ENCODE results near the gene ARHGAP4. TPM values are rescaled to one million over a fixed set of nuclear protein-coding genes. Genes with fewer than 3 reads are reported as not detected.

The ARHGAP4 gene
- total and polyA plus RNA-seq, 5 donors, result 13.4 to 22.9 (median 15.0) TPM

- Histone ChIP-seq H3K27ac (ENCODE audit: low read length) (no peak overlapping the region), H3K27me3 (ENCODE audit: control insufficient read depth, insufficient read depth) (no peaks in the 10 kb centered on the region), H3K9me3 (ENCODE audit: control insufficient read depth, low read length) (no peaks in the 10 kb centered on the region), H3K4me1 (ENCODE audit: control insufficient read depth, insufficient read depth, low read length) (peaks cover 3% of the 10 kb centered on the region), H3K4me3 (ENCODE audit: low read length) (no peak overlapping the region)
- intact Hi-C loops (cut with DNase I), result no loop called here
- WGBS, result 92% methylated on average over 8 of the region's 8 CpGs
- DNase-seq, result peak in 1 of 3 donors; percentile 46
- ATAC-seq, result no peak
Measured at GRCh38 chrX:153931151-153931550, 5.1 kb upstream of the ARHGAP4 start.

- 88% methylated on average over 31 of the region's 31 CpGs for WGBS
- H3K27me3 ChIP-seq (ENCODE audit: control insufficient read depth, insufficient read depth), result no peaks in the 10 kb centered on the region
- intact Hi-C loops (cut with DNase I), result no loop called here
- ATAC-seq, result no peak
- H3K4me1 ChIP-seq (ENCODE audit: control insufficient read depth, insufficient read depth, low read length), result peaks cover 3% of the 10 kb centered on the region
- no peak overlapping the region for H3K27ac ChIP-seq (ENCODE audit: low read length)
- DNase-seq, result peak in 1 of 3 donors; percentile 55
- H3K4me3 ChIP-seq (ENCODE audit: low read length), result no peak overlapping the region
- H3K9me3 ChIP-seq (ENCODE audit: control insufficient read depth, low read length), result no peaks in the 10 kb centered on the region
Measured at GRCh38 chrX:153930011-153930910, 4.2 kb upstream of the ARHGAP4 start.

GRCh38 chrX:153929576-153929975 lies 3.5 kb upstream of the ARHGAP4 start:
- Histone ChIP-seq H3K27me3 (ENCODE audit: control insufficient read depth, insufficient read depth) (no peaks in the 10 kb centered on the region), H3K27ac (ENCODE audit: low read length) (no peak overlapping the region), H3K4me3 (ENCODE audit: low read length) (no peak overlapping the region), H3K4me1 (ENCODE audit: control insufficient read depth, insufficient read depth, low read length) (peaks cover 3% of the 10 kb centered on the region), H3K9me3 (ENCODE audit: control insufficient read depth, low read length) (no peaks in the 10 kb centered on the region)
- intact Hi-C loops (cut with DNase I), result loop anchor here in 1 of 4 donors (10.0 kb wide), 1 partner anchor 135 kb away; the partner anchor contains the start of genes IDH3G and SSR4
- ATAC-seq (no peak), DNase-seq (peak in 1 of 3 donors; percentile 48)
- 70% methylated on average over 10 of the region's 10 CpGs for WGBS

GRCh38 chrX:153928846-153929245 lies 2.8 kb upstream of the ARHGAP4 start:
- no peak for DNase-seq
- H3K27me3 ChIP-seq (ENCODE audit: control insufficient read depth, insufficient read depth), result no peaks in the 10 kb centered on the region
- 49% methylated on average over 9 of the region's 9 CpGs for WGBS
- no peak overlapping the region for H3K4me3 ChIP-seq (ENCODE audit: low read length)
- intact Hi-C loops (cut with DNase I), result loop anchor here in 1 of 4 donors (10.0 kb wide), 1 partner anchor 134 kb away; the partner anchor contains the start of genes IDH3G and SSR4
- no peaks in the 10 kb centered on the region for H3K9me3 ChIP-seq (ENCODE audit: control insufficient read depth, low read length)
- no peak for ATAC-seq
- peaks cover 3% of the 10 kb centered on the region for H3K4me1 ChIP-seq (ENCODE audit: control insufficient read depth, insufficient read depth, low read length)
- no peak overlapping the region for H3K27ac ChIP-seq (ENCODE audit: low read length)

- intact Hi-C loops (cut with DNase I), result loop anchor here in 1 of 4 donors (10.0 kb wide), 1 partner anchor 133 kb away; the partner anchor contains the start of genes IDH3G and SSR4
- no peaks in the 10 kb centered on the region for H3K9me3 ChIP-seq (ENCODE audit: control insufficient read depth, low read length)
- DNase-seq, result peak; percentile 97 to 98 (median 98)
- H3K27ac ChIP-seq (ENCODE audit: low read length), result peak overlapping the region; percentile 99
- ATAC-seq, result peak; percentile 91 to 94
- WGBS, result under 1% methylated on average over 63 of the region's 76 CpGs
- peak overlapping the region; percentile 50 for H3K4me3 ChIP-seq (ENCODE audit: low read length)
- no peaks in the 10 kb centered on the region for H3K27me3 ChIP-seq (ENCODE audit: control insufficient read depth, insufficient read depth)
- peaks cover 6% of the 10 kb centered on the region for H3K4me1 ChIP-seq (ENCODE audit: control insufficient read depth, insufficient read depth, low read length)
Measured at GRCh38 chrX:153927922-153928760, 2.1 kb upstream of the ARHGAP4 start.

- no peak for DNase-seq
- Histone ChIP-seq H3K27ac (ENCODE audit: low read length) (peak overlapping the region; percentile 99), H3K4me3 (ENCODE audit: low read length) (peak overlapping the region; percentile 50), H3K4me1 (ENCODE audit: control insufficient read depth, insufficient read depth, low read length) (peaks cover 7% of the 10 kb centered on the region), H3K27me3 (ENCODE audit: control insufficient read depth, insufficient read depth) (no peaks in the 10 kb centered on the region), H3K9me3 (ENCODE audit: control insufficient read depth, low read length) (no peaks in the 10 kb centered on the region)
- intact Hi-C loops (cut with DNase I), result loop anchor here in 1 of 4 donors (10.0 kb wide), 1 partner anchor 133 kb away; the partner anchor contains the start of genes IDH3G and SSR4
- ATAC-seq, result peak in 1 of 2 donors; percentile 1
- WGBS, result 0% methylated on average over 8 of the region's 8 CpGs
Measured at GRCh38 chrX:153927672-153927921, 1.5 kb upstream of the ARHGAP4 start.

- H3K4me1 ChIP-seq (ENCODE audit: control insufficient read depth, insufficient read depth, low read length), result peaks cover 7% of the 10 kb centered on the region
- 8% methylated on average over 31 of the region's 31 CpGs for WGBS
- ATAC-seq, result peak; percentile 1 to 20
Measured at GRCh38 chrX:153926858-153927671, 1.0 kb upstream of the ARHGAP4 start.

GRCh38 chrX:153926552-153926857 lies 441 bp upstream of the ARHGAP4 start:
- 13% methylated on average over 4 of the region's 4 CpGs for WGBS
- Histone ChIP-seq H3K9me3 (ENCODE audit: control insufficient read depth, low read length) (no peaks in the 10 kb centered on the region), H3K4me1 (ENCODE audit: control insufficient read depth, insufficient read depth, low read length) (peaks cover 7% of the 10 kb centered on the region), H3K27me3 (ENCODE audit: control insufficient read depth, insufficient read depth) (no peaks in the 10 kb centered on the region), H3K4me3 (ENCODE audit: low read length) (no peak overlapping the region), H3K27ac (ENCODE audit: low read length) (peak overlapping the region; percentile 99)
- DNase-seq (no peak), ATAC-seq (no peak)
- intact Hi-C loops (cut with DNase I), result loop anchor here in 1 of 4 donors (10.0 kb wide), 1 partner anchor 132 kb away; the partner anchor contains the start of genes IDH3G and SSR4

More at GRCh38 chrX:153926858-153927671, 1.0 kb upstream of the ARHGAP4 start:
- H3K9me3 ChIP-seq (ENCODE audit: control insufficient read depth, low read length), result no peaks in the 10 kb centered on the region
- no peaks in the 10 kb centered on the region for H3K27me3 ChIP-seq (ENCODE audit: control insufficient read depth, insufficient read depth)
- peak overlapping the region; percentile 50 for H3K4me3 ChIP-seq (ENCODE audit: low read length)
- intact Hi-C loops (cut with DNase I), result loop anchor here in 1 of 4 donors (10.0 kb wide), 1 partner anchor 132 kb away; the partner anchor contains the start of genes IDH3G and SSR4
- DNase-seq, result peak; percentile 64 to 79 (median 76)
- H3K27ac ChIP-seq (ENCODE audit: low read length), result peak overlapping the region; percentile 99

GRCh38 chrX:153925387-153925738 lies 701 bp downstream of the ARHGAP4 start:
- 84% methylated on average over 3 of the region's 4 CpGs for WGBS
- Histone ChIP-seq H3K4me1 (ENCODE audit: control insufficient read depth, insufficient read depth, low read length) (peaks cover 7% of the 10 kb centered on the region), H3K27me3 (ENCODE audit: control insufficient read depth, insufficient read depth) (no peaks in the 10 kb centered on the region), H3K4me3 (ENCODE audit: low read length) (no peak overlapping the region), H3K27ac (ENCODE audit: low read length) (peak overlapping the region; percentile 1), H3K9me3 (ENCODE audit: control insufficient read depth, low read length) (no peaks in the 10 kb centered on the region)
- intact Hi-C loops (cut with DNase I), result loop anchor here in 1 of 4 donors (10.0 kb wide), 1 partner anchor 131 kb away; the partner anchor contains the start of genes IDH3G and SSR4
- no peak for DNase-seq
- ATAC-seq, result no peak

All from right cardiac atrium (tissue), 5 donors.